Activated CD8-positive, alpha-beta T cell treated with anti-CD3 and anti-CD28 coated beads, Interleukin-2, amount 10 ng/mL, durations not matched to agents 7 days and 5 days (primary cell): Measurements from ENCODE around the gene KCNMA1. TPM values are rescaled to one million over a fixed set of nuclear protein-coding genes. Genes with fewer than 3 reads are reported as not detected.

Source experiments
- ATAC-seq: fragments of 150-1000 bp; cut with Tn5 transposase; one replicate; pipeline ENCODE4 v1.10.0; 2021; ENCODE audit warnings: moderate library complexity
- CTCF ChIA-PET: fragments of 350-600 bp; sonication (Branson Sonifier 250); formaldehyde crosslinking; loops from one replicate; lab custom pipeline; 2021; ENCODE audit warnings: antibody characterized with exemption; lab: Charles Lee
- POLR2A ChIA-PET: fragments of 350-600 bp; sonication (Branson Sonifier 250); formaldehyde crosslinking; loops from one replicate; lab custom pipeline; 2021; ENCODE audit warnings: antibody characterized with exemption; lab: Charles Lee
- DNase-seq: peaks from one replicate; pipeline ENCODE4 v3.0.0-alpha.2; 2020
- H3K27ac Mint-ChIP-seq: one replicate; pipeline ENCODE4 v1.8.0; 2021; ENCODE audit warnings: mild to moderate bottlenecking, mixed read lengths
- H3K27me3 Mint-ChIP-seq: one replicate; pipeline ENCODE4 v1.8.0; 2021; ENCODE audit warnings: low read depth, mixed read lengths
- H3K36me3 Mint-ChIP-seq: one replicate; pipeline ENCODE4 v1.8.0; 2021; ENCODE audit warnings: low read depth, mixed read lengths
- H3K4me1 Mint-ChIP-seq: one replicate; pipeline ENCODE4 v1.8.0; 2021; ENCODE audit warnings: low read depth, mixed read lengths
- H3K4me3 Mint-ChIP-seq: one replicate; pipeline ENCODE4 v1.8.0; 2021; ENCODE audit warnings: mild to moderate bottlenecking, mixed read lengths
- H3K9me3 Mint-ChIP-seq: one replicate; pipeline ENCODE4 v1.8.0; 2022; ENCODE audit warnings: mixed read lengths; ENCODE audit not compliant: insufficient read depth
- total RNA-seq, 2 experiments: library from RNA; stranded (reverse); gene quantifications; one replicate each; pipeline ENCODE4 v1.2.3, GENCODE V29; 2021

KCNMA1 gene
- total RNA-seq, 2 experiments from 2014 or later = 0.16 TPM

DNA sequence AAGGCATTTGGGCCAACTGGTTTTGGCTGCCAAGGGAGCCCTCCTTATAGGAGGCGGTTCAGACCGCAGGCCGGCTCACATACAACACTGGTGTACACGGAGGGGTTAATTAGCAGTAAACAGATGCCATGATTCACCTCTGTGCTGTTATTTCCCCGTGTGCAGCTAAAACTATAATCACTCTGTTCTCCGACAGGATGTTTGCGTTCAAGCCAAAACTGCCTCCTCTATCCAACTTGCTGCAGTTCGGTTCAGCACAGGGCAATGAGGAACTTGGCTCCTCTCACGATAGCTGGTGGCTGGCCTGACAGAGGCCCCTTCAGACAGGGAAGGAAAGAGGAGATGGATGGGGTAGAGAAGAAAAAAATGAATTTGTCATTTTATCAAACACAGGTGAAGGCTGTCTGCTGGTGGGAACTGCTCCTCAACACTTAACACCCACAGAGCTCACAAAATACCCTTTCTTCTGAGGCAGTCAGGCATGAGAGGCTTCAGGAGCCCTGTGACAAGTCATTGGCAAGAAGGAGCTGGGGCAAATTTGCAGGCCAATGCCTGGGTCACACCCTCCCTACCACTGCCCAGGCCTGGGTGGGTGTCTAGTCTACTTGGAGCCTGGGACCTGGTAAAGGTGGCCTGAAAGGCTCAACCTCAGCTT, 24.0 kb downstream of the KCNMA1 start:
- peaks cover 29% of the 10 kb centered on the region for H3K27me3 Mint-ChIP-seq
- DNase-seq (no peak), ATAC-seq (no peak)
- H3K9me3 Mint-ChIP-seq = no peaks in the 10 kb centered on the region
- no peak overlapping the region for H3K4me3 Mint-ChIP-seq
- no peaks in the 10 kb centered on the region for H3K36me3 Mint-ChIP-seq
- no peak overlapping the region for H3K27ac Mint-ChIP-seq
- POLR2A ChIA-PET = no interaction called here
- H3K4me1 Mint-ChIP-seq = no peaks in the 10 kb centered on the region
- CTCF ChIA-PET = interaction anchor here (0.8 kb wide), 1 partner anchor 29 kb away, joined by 5 read pairs; no protein-coding TSS in a partner anchor

DNA sequence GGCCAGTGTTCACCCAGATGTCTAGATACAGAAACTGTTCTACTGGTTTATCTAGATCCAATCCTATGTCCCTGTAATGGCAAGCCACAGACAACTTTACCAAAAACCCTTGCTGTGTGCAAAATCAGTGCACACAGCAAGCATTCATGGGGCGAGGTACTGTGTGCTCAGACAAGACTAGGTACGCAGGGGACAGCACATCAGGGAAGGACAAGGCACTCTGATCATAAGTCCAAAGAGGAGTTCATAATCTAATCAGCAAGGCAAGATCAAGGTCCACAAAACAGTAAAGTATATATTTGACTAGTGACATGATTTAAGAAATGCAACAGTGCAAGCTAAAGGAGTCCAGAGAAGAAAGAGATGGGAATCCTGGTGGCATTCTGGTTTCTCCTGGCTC, 25.9 kb downstream of the KCNMA1 start:
- ATAC-seq (no peak), DNase-seq (no peak)
- CTCF ChIA-PET = no interaction called here
- H3K27ac Mint-ChIP-seq = no peak overlapping the region
- POLR2A ChIA-PET = no interaction called here
- H3K36me3 Mint-ChIP-seq = no peaks in the 10 kb centered on the region
- no peaks in the 10 kb centered on the region for H3K4me1 Mint-ChIP-seq
- peaks cover 29% of the 10 kb centered on the region for H3K27me3 Mint-ChIP-seq
- no peak overlapping the region for H3K4me3 Mint-ChIP-seq
- H3K9me3 Mint-ChIP-seq = no peaks in the 10 kb centered on the region

DNA sequence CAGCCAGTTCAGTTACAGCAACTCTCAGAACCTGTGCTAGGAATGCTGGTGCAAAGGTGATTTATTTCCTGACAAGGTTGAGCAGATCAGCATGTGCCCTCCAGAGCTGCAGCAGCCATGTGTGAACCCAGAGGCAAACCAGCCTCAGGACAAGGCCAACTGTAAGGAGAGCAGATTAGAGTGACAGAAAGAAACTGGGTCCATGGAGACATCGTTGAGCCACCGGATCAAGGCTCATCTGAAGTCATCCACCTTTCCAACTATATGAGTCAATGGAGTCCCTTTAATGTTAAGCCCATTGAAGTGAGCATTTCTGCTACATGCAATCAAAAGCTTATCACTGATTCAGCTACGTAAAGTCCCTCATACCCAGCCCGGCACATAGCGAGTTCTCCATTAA, 26.4 kb downstream of the KCNMA1 start:
- Mint-ChIP-seq H3K27ac (no peak overlapping the region), H3K4me1 (no peaks in the 10 kb centered on the region), H3K9me3 (no peaks in the 10 kb centered on the region), H3K4me3 (no peak overlapping the region), H3K27me3 (peaks cover 29% of the 10 kb centered on the region), H3K36me3 (no peaks in the 10 kb centered on the region)
- ATAC-seq (no peak), DNase-seq (no peak)
- ChIA-PET CTCF (no interaction called here), POLR2A (no interaction called here)

GRCh38 chr10:77609781-77610272, 27.8 kb downstream of the KCNMA1 start:
- no peak overlapping the region for H3K4me3 Mint-ChIP-seq
- POLR2A ChIA-PET = no interaction called here
- CTCF ChIA-PET = interaction anchor here (0.8 kb wide), 1 partner anchor 54 kb away, joined by 3 read pairs; no protein-coding TSS in a partner anchor
- H3K27me3 Mint-ChIP-seq = peaks cover 27% of the 10 kb centered on the region
- DNase-seq (no peak), ATAC-seq (no peak)
- no peaks in the 10 kb centered on the region for H3K4me1 Mint-ChIP-seq
- H3K9me3 Mint-ChIP-seq = no peaks in the 10 kb centered on the region
- H3K27ac Mint-ChIP-seq = no peak overlapping the region
- no peaks in the 10 kb centered on the region for H3K36me3 Mint-ChIP-seq

DNA sequence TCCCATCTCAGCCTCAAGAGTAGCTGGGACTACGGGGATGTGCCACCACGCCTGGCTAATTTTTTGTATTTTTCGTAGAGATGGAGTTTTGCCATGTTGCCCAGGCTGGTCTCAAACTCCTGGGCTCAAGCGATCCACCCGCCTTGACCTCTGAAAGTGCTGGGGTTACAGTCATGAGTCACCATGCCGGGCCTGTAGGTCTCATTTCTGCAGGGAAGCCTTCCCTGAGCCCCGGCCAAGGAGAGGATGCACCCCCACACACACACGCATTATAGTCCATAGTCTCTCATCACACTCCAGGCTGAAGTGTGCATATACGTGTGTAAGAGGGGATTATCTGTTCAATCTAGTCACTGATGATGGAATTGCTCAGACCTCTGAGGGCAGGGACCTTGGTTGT, 29.3 kb downstream of the KCNMA1 start:
- no peak for ATAC-seq
- CTCF ChIA-PET = no interaction called here
- peaks cover 24% of the 10 kb centered on the region for H3K27me3 Mint-ChIP-seq
- H3K36me3 Mint-ChIP-seq = no peaks in the 10 kb centered on the region
- POLR2A ChIA-PET = no interaction called here
- H3K4me3 Mint-ChIP-seq = no peak overlapping the region
- no peak overlapping the region for H3K27ac Mint-ChIP-seq
- DNase-seq = no peak
- H3K4me1 Mint-ChIP-seq = peaks cover 10% of the 10 kb centered on the region
- H3K9me3 Mint-ChIP-seq = no peaks in the 10 kb centered on the region

GRCh38 chr10:77606751-77607150, 30.9 kb downstream of the KCNMA1 start:
- peaks cover 13% of the 10 kb centered on the region for H3K27me3 Mint-ChIP-seq
- H3K4me1 Mint-ChIP-seq = peaks cover 19% of the 10 kb centered on the region
- ChIA-PET CTCF (interaction anchor here (1.1 kb wide), 1 partner anchor 433 kb away, joined by 3 read pairs; no protein-coding TSS in a partner anchor), POLR2A (no interaction called here)
- H3K36me3 Mint-ChIP-seq = no peaks in the 10 kb centered on the region
- no peaks in the 10 kb centered on the region for H3K9me3 Mint-ChIP-seq
- H3K4me3 Mint-ChIP-seq = no peak overlapping the region
- DNase-seq (no peak), ATAC-seq (no peak)
- H3K27ac Mint-ChIP-seq = no peak overlapping the region

DNA sequence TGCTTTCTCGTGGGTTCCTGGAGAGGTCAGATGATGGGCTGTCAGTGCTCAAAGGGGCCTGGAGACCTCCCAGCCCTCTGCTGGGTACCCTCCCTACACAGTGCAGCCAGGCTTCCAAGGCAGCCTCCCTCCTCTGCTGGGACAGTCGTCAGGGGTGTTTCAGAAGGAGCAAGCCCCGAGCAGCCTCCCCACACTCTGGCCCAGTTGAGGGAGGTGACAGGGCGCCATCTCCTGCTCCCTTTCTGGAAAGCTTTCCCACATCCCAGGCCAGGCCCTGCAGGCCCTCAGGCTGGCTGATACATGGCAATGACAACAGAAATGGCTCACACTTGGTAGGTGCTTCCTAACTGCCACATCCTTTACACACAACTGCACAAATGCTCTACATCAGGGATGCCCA, 32.1 kb downstream of the KCNMA1 start:
- Mint-ChIP-seq H3K4me1 (peaks cover 19% of the 10 kb centered on the region), H3K27ac (no peak overlapping the region), H3K9me3 (no peaks in the 10 kb centered on the region), H3K27me3 (peaks cover 7% of the 10 kb centered on the region), H3K36me3 (no peaks in the 10 kb centered on the region), H3K4me3 (no peak overlapping the region)
- DNase-seq (no peak), ATAC-seq (no peak)
- CTCF ChIA-PET = no interaction called here
- POLR2A ChIA-PET = no interaction called here

GRCh38 chr10:77604941-77605351, 32.7 kb downstream of the KCNMA1 start:
- H3K27me3 Mint-ChIP-seq = peaks cover 2% of the 10 kb centered on the region
- H3K4me3 Mint-ChIP-seq = no peak overlapping the region
- H3K9me3 Mint-ChIP-seq = no peaks in the 10 kb centered on the region
- H3K27ac Mint-ChIP-seq = no peak overlapping the region
- ATAC-seq = no peak
- no peak for DNase-seq
- peaks cover 19% of the 10 kb centered on the region for H3K4me1 Mint-ChIP-seq
- no peaks in the 10 kb centered on the region for H3K36me3 Mint-ChIP-seq
- POLR2A ChIA-PET = no interaction called here
- CTCF ChIA-PET = no interaction called here

DNA sequence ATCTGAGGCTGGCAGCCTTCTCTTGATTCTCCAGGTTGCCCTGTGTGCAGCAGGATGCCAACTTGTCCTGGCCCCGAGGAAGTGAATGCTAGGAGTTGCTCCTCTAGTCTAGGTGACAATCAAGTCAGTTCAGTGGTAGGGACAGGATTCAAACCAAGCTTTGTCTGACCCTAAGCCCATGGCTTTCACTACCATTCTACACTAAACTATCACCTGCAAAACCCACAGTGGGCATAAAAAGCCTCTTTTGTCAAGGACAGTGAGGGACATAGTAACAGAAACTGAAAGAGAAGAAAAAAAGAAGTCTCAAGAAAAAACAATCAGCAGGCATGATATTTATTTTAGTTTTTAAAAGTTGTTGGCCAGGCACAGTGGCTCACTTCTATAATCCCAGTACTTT, 33.5 kb downstream of the KCNMA1 start:
- peaks cover 19% of the 10 kb centered on the region for H3K4me1 Mint-ChIP-seq
- no peaks in the 10 kb centered on the region for H3K36me3 Mint-ChIP-seq
- POLR2A ChIA-PET = no interaction called here
- no peak overlapping the region for H3K4me3 Mint-ChIP-seq
- H3K27ac Mint-ChIP-seq = peak overlapping the region; percentile 58
- DNase-seq (no peak), ATAC-seq (peak; percentile 11)
- CTCF ChIA-PET = no interaction called here
- H3K9me3 Mint-ChIP-seq = no peaks in the 10 kb centered on the region
- H3K27me3 Mint-ChIP-seq = peaks cover 2% of the 10 kb centered on the region

DNA sequence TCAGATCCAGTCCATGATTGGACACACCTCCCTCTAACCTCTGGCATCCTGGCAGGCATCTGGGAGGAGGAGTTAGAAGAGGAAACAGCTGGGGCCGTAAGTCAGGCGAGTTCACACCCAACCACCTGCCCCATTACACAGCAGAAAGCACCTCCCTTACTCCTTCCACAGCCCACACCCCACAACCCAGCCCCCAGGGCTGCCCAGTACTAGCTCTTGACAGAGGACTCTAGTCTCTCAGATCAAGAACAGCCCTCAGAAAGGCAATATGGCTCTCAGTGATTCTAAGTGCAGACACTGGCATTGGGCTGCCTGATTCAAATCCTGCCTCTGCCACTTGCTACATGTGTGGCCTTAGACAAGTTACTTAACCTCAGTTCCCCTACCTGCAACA, 34.1 kb downstream of the KCNMA1 start:
- Mint-ChIP-seq H3K36me3 (no peaks in the 10 kb centered on the region), H3K4me1 (peaks cover 19% of the 10 kb centered on the region), H3K27me3 (peaks cover 2% of the 10 kb centered on the region), H3K9me3 (no peaks in the 10 kb centered on the region), H3K4me3 (no peak overlapping the region), H3K27ac (peak overlapping the region; percentile 68)
- DNase-seq = peak; percentile 47
- CTCF ChIA-PET = interaction anchor here (1.5 kb wide), 1 partner anchor 108 kb away, joined by 3 read pairs; no protein-coding TSS in a partner anchor
- peak; percentile 70 for ATAC-seq
- POLR2A ChIA-PET = interaction anchor here (0.6 kb wide), 1 partner anchor 72 kb away, joined by 4 read pairs; no protein-coding TSS in a partner anchor

- DNase-seq = peak; percentile 26
- CTCF ChIA-PET = interaction anchor here (0.7 to 1.5 kb wide), 2 partner anchors 38 to 108 kb away, joined by 3 read pairs; no protein-coding TSS in a partner anchor
- peak overlapping the region; percentile 68 for H3K27ac Mint-ChIP-seq
Measured at GRCh38 chr10:77602913-77603533, 34.6 kb downstream of the KCNMA1 start.

More at GRCh38 chr10:77602913-77603533, 34.6 kb downstream of the KCNMA1 start:
- Mint-ChIP-seq H3K27me3 (peaks cover 2% of the 10 kb centered on the region), H3K4me1 (peaks cover 19% of the 10 kb centered on the region), H3K9me3 (no peaks in the 10 kb centered on the region), H3K4me3 (no peak overlapping the region), H3K36me3 (no peaks in the 10 kb centered on the region)
- POLR2A ChIA-PET = interaction anchor here (0.6 kb wide), 1 partner anchor 71 kb away, joined by 4 read pairs; no protein-coding TSS in a partner anchor
- ATAC-seq = peak; percentile 49
